Measurements from ENCODE around the gene B3GNT9.

The B3GNT9 gene, protein sequence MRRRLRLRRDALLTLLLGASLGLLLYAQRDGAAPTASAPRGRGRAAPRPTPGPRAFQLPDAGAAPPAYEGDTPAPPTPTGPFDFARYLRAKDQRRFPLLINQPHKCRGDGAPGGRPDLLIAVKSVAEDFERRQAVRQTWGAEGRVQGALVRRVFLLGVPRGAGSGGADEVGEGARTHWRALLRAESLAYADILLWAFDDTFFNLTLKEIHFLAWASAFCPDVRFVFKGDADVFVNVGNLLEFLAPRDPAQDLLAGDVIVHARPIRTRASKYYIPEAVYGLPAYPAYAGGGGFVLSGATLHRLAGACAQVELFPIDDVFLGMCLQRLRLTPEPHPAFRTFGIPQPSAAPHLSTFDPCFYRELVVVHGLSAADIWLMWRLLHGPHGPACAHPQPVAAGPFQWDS

DNA sequence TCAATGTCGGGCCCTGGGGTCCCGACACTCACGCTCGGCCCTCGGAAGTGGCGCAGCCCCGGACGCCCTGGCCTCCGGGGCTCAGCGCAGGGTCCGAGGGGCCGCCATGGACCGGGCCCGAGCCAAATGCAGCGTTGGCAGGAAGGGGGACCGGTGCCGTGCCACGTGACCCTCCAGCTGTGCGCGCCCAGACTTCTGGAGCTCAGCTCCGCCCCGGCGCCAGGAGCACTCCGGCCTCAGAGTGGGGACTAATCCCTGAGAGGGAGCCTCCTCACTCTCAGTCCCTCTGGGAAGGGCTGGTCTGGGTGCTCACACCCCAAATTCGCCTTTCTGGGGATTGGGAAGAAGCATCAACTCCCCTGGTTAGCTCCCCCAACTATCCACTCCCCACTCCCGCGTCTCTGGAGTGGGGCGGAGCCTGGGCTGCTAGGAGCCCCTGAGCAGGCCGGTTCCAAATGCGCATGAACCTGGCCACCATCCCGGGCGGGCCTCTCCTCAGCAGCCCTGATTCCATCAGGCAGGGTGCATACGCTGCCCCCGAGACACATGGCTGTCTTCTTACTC, at the start of gene B3GNT9:
TSS of gene B3GNT9 (minus strand) at position 166 of the 564 bp plus-strand sequence. CDS start 513 bp downstream, outside the sequence.
- peak; percentile 56 for DNase-seq

DNA sequence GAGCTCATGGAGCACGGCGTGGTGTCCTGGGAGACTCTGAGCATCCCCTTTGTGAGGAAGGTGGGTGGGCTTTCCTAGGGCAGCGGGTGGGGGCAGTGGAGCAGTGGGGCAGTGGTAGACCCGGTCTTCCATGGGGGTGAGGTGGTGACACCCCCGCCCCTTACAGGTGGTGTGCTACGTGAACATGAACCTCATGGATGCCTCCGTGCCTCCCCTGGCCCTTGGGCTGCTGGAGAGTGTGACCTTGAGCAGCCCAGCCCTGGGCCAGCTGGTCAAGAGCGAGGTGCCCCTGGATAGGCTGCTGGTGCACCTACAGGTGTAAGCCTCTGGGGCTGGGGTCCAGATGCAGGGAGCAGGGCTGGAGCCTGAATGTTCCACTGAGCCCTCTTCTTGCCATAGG, 49.7 kb upstream of the B3GNT9 start:
- no peak for DNase-seq

- DNase-seq: no peak
Measured at GRCh38 chr16:67199808-67200198, 49.0 kb upstream of the B3GNT9 start.

DNA sequence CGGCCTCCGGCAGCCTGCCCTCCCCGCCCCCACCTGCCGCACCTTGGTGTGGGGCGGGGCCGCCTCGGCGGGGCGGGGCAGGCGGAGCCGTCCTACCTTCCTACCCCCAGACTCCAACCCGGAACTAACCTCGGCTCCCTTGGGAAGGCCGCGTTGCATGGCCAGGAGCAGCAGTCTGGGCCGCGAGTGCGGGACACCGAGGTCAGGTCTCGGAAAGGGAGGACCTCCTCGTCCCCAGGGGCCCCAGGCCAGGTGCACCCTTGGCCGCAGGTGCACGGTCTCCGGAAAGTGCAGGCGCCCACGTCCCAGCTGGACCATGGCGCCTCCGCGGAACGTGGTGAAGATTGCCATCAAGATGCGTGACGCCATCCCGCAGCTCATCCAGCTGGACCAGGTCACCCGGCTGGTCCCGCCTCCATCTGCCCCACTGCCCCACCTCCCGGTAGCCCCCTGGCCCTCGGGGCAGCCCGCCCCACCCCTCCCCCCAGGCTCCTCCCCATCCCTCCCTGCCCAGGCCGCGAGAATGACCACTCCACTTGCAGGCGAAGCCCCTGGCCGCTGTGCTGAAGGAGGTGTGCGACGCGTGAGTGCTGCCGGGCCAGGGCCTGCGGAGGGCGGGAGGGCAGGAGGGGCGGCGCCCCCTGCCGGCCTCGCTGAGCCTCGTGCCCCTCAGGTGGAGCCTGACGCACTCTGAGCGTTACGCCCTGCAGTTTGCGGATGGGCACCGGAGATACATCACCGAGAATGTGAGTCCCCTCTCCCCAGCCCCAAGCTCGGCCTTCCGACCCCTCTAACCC, 48.4 kb upstream of the B3GNT9 start, which contains the start of gene ELMO3:
TSS of gene ELMO3 (plus strand) at position 121 of the 797 bp plus-strand sequence. CDS start at position 317, 196 bp downstream.
- DNase-seq: no peak

- no peak for DNase-seq
Measured at GRCh38 chr16:67198238-67198734, 47.5 kb upstream of the B3GNT9 start.

- DNase-seq: no peak
Measured at GRCh38 chr16:67197704-67198103, 46.9 kb upstream of the B3GNT9 start.

DNA sequence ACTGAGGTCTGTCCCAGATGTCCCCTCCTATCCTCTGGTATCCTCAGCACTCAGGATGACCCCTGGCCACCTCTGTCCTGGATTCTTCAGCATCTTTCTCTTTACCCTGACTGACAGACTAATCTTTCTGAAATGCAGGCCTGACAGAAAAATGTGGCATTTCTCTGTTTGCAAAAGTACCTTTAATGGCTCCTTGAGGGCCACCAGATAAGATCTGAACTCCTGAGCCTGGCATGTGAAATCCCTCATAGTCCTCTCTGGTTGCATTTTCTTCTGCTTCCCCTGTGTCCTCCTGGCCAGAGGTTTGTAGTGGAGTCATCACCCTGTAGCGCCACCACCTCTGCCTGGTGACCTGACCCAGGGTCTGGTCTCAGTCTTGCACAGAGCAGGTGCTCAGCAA, 46.1 kb upstream of the B3GNT9 start:
- no peak for DNase-seq

- DNase-seq: no peak
Measured at GRCh38 chr16:67195676-67196075, 44.9 kb upstream of the B3GNT9 start.

DNA sequence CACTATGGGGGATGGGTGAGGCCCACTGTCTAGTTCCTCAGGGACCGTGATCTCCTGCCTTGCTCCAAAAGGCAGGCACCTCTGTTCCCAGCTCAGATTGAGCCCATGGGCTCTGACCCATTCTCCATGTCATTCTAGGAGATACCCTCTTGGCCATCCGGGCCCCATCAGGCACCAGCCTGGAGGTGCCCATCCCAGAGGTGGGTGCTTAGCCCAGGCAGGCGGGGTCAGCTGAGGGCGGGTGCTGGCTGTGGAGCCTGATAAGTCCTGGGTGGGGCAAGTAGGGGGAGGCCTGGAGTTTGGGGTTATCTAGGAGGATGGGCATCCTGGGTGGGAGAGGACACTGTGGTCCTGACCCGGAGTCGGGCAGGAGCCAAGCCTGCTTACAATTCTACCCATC, 43.5 kb upstream of the B3GNT9 start:
- no peak for DNase-seq

DNA sequence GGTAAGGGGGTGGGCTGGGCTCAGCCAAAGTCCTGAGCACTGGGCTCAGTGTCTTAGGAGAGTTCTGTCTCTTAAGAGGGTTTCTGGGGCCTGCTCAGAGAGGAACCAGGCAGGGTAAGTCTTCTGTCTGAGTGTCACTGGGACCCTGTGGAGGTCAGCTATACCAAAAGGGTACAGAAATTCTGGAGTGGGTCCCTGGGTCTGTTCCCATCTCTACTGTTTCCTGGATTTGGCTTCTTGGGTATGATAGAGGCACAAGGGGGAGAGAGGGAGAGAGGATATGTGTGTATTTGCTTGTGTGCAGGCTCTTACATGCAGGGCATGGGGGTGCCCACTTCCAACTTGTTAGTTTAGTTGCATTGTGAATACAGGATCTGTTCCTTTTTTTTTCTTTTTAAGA, 42.7 kb upstream of the B3GNT9 start:
- DNase-seq: no peak

DNA sequence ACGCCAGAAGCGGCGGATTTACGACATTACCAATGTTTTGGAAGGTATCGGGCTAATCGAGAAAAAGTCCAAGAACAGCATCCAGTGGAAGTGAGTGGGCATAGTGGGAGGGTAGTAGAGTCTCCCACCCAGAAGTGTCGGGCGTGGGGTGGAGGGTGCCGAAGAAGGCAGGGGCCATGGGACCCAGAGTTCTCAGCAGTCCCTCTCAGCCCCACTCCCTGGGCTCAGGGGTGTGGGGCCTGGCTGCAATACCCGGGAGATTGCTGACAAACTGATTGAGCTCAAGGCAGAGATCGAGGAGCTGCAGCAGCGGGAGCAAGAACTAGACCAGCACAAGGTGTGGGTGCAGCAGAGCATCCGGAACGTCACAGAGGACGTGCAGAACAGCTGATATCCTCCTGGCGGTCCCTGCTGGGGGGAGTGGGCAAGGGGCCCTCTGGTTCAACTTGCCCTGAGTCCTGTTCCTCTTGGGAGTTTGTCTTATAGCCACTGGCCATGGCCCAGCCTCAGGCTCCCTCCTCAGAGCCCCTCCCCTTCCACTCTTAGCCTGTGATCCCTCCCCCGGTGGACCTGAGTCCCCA, 42.1 kb upstream of the B3GNT9 start:
- DNase-seq: no peak

GRCh38 chr16:67191995-67192681, 41.3 kb upstream of the B3GNT9 start, which contains the start of gene E2F4:
Gene E2F4, plus strand, starts transcription at chr16:67192155. Its CDS starts 73 bp downstream, at chr16:67192228.
- DNase-seq: peak; percentile 88

DNA sequence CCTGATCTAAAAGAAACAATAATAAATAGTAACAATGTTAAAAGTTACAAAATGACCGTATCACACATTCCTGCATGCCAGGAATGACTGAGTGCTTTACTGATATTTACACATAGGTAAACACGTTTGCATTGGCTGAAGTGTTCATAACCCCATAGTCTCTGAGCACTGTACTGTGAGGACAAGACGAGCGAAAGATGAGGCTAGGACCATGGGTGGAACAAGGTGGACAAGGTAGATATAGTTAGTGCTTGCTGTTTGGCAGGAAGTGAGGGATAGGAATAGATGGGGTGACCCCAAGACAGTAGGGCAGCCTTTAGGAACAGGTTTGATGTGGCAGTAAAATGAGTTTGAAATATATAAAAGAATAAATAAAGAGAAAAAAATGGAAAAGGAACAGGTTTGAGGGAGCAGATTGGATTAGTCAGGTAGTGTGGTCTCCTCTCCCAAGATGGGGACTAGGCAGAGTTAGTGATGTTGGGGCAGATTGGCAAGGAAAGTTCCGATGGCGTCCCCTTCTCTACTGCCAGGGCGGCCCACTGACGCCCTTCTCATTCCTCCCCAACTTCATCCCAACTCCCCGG, 40.7 kb upstream of the B3GNT9 start:
- DNase-seq: no peak

- no peak for DNase-seq
Measured at GRCh38 chr16:67190448-67191399, 39.9 kb upstream of the B3GNT9 start.

- DNase-seq: no peak
Measured at GRCh38 chr16:67190041-67190440, 39.2 kb upstream of the B3GNT9 start, which contains the start of gene EXOC3L1. Gene EXOC3L1, minus strand, starts transcription at chr16:67190136. Its CDS starts 460 bp downstream, at chr16:67189676.

DNA sequence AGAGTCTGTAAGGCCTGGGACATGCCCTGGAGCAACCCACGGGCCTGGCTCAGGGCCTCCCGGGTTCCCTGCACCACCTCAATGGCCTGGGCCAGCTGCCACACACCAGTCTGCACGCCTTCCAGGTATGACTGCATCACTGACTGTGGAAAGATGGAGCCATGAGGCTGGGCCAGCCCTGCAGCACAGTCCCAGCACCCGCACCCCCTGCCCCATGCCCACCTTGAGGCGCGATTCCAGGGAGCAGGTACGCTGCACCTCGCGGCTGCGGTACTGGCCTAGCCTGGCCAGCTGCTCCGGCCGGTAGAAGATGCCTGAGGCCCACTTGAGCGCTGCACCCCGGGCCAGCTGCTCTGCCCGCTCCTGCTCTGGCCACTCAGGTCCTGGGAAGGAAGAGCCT, 38.0 kb upstream of the B3GNT9 start:
- DNase-seq: no peak

GRCh38 chr16:67188323-67188722, 37.5 kb upstream of the B3GNT9 start:
- no peak for DNase-seq

DNA sequence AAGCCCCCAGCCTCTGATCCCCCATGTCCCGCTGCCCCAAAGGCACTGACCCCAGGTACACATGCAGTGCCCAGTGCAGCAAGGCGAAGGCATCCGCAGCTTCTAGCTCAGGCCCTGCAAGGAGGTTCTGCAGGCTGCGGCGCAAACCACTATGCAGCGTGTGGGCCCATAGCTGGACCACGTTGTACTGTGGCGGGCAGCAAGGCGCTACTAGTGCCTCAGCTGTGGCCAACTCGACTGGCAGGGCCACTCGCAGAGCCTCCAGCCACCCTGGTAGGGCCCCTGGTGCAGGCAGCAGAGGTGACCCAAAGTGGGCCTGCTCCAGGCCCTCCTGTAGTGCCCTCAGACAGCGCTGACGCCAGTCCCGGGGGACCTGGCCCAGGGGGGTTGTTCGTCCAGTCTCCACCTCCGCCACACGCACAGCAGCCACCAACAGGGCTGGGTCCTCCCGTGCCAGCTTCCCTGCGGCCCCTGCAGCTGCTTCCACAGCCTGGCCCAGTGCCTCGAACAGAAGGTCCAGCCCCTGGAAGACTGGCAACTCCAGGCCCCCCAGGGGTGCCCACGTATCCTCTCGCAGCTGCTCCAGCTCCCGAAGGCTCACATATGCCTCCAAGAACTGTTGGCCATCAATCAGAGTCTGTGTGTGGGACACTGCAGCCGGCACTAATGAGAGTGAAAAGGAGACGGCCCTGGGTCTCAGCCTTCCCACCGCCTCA, 36.5 kb upstream of the B3GNT9 start:
- DNase-seq: no peak

GRCh38 chr16:67186550-67186950, 35.8 kb upstream of the B3GNT9 start:
- DNase-seq: no peak

DNA sequence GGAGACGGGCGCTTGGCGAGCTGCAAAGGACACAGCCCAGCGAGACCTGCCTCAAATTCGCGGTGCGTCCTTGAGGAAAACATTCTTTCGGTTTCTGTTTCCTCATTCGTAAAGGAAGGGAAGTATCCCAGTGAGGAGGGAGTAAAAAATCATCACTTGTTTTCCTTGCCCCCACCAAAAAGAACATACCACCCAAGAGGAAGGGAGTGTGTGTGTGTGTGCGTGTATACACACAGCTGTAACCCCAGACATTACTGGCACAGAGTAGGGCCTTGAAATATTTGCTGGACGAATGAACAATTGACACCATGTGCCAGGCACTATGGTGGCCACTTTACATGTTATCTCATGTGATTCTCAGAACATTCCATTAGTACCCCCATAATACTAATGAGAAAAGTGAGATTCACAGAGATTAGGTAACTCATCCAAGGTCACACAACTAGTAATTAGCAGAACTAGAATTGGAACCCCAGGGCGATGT, 34.9 kb upstream of the B3GNT9 start:
- no peak for DNase-seq
